OCI-LY3 (cell line): Measurements from ENCODE around the gene PRR14L.

ENCODE experiments used
- H2AFZ ChIP-seq: fragments of 200-600, 300-600 bp; shearing (Covaris generic); 2 replicates; pipeline ENCODE4 v1.6.0; 2014; ENCODE audit warnings: antibody characterized with exemption, low read depth, low read length
- H3K27ac ChIP-seq: fragments of 200-600, 300-600 bp; sonication (generic); 2 replicates; pipeline ENCODE4 v1.5.1; 2014; ENCODE audit warnings: mild to moderate bottlenecking, low read length, moderate library complexity, mixed read lengths
- H3K27me3 ChIP-seq: fragments of 200-600, 300-600 bp; sonication (generic); 2 replicates; pipeline ENCODE4 v1.6.1; 2014; ENCODE audit warnings: low read depth, low read length, mixed read lengths
- H3K36me3 ChIP-seq: fragments of 200-600, 300-600 bp; sonication (generic); replicated peaks from 2 replicates; pipeline ENCODE3; 2014; ENCODE audit warnings: low read depth, low read length, mixed read lengths
- H3K4me1 ChIP-seq: fragments of 300-600, 200-600 bp; sonication (generic); 2 replicates; pipeline ENCODE4 v1.6.1; 2014; ENCODE audit warnings: low read length, mixed read lengths
- H3K4me2 ChIP-seq: fragments of 200-600, 300-600 bp; sonication (generic); 2 replicates; pipeline ENCODE4 v1.6.1; 2014; ENCODE audit warnings: low read length, mixed read lengths
- H3K4me3 ChIP-seq: fragments of 300-600, 200-600 bp; sonication (generic); 2 replicates; pipeline ENCODE4 v1.5.1; 2014; ENCODE audit warnings: antibody characterized with exemption, mild to moderate bottlenecking, low read length, moderate library complexity
- H3K79me2 ChIP-seq: fragments of 300-600, 200-600 bp; shearing (Covaris generic); 2 replicates; pipeline ENCODE4 v1.6.1; 2014; ENCODE audit warnings: mild to moderate bottlenecking, low read length, mixed read lengths
- H3K9ac ChIP-seq: fragments of 300-600, 200-600 bp; shearing (Covaris generic); 2 replicates; pipeline ENCODE4 v1.6.0; 2014; ENCODE audit warnings: mild to moderate bottlenecking, low read length, moderate library complexity
- H3K9me3 ChIP-seq: fragments of 200-600, 300-600 bp; shearing (Covaris generic); 2 replicates; pipeline ENCODE4 v1.6.1; 2014; ENCODE audit warnings: low read length, mixed read lengths; ENCODE audit not compliant: insufficient read depth
- H4K20me1 ChIP-seq: fragments of 200-600, 300-600 bp; sonication (generic); 2 replicates; pipeline ENCODE4 v1.6.1; 2016; ENCODE audit warnings: low read length, mixed read lengths; ENCODE audit not compliant: insufficient read depth
- EZH2phosphoT487 ChIP-seq: fragments of 200-600 bp; shearing (Covaris generic); IDR thresholded peaks from 2 replicates; pipeline ENCODE4 v1.6.1; 2018; ENCODE audit warnings: antibody characterized with exemption, mixed run types, low read depth
- TF ChIP-seq, protein P1 (sequence below): fragments of 200-600, 300-600 bp; sonication (generic); IDR thresholded peaks from 2 replicates; pipeline ENCODE4 v1.5.1; 2014; ENCODE audit warnings: antibody characterized with exemption, low read length, low read depth

PRR14L gene

DNA sequence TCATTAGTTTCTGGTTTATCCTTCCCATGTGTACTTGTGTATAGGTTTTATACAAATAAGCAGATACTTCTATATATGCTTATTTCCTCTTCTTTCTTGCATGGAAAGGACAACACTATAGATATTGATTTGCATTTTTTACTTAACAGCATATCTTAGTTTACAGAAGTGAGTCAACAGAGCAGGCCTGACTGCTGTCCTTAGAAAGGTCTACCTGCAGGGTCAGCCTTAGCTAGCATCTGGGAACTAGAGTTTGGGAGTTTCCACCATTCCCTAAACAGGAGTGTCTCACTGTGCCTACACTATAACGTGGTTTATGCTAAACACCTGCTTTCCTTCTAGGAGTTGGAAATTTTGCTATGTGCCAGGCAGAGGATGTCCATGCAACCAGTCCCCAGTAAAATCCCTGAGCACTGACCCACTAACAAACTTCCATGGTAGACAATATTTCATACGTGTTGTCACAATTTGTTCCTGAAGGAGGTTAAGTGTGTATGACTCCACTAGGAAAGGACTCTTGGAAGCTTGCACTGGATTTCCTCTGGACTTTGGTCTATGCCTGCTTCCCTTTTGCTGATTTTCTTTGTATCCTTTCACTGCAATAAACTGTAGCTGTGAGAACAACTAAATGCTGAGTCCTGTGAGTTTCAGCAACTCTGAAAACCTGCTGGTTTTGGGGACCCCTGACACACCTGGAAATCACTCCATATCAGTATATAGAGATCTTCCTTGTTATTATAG, 17.7 kb downstream of the PRR14L start:
- Histone ChIP-seq H3K9me3 (no peaks in the 10 kb centered on the region), H3K36me3 (peaks cover 22% of the 10 kb centered on the region), H3K4me1 (no peaks in the 10 kb centered on the region), H3K27me3 (no peaks in the 10 kb centered on the region), H2AFZ (no peak overlapping the region), H3K27ac (no peak overlapping the region), H4K20me1 (peaks cover 41% of the 10 kb centered on the region), H3K79me2 (peaks cover 92% of the 10 kb centered on the region), H3K4me2 (no peak overlapping the region), H3K9ac (no peak overlapping the region), H3K4me3 (no peak overlapping the region)
- TF ChIP-seq, protein P1, sequence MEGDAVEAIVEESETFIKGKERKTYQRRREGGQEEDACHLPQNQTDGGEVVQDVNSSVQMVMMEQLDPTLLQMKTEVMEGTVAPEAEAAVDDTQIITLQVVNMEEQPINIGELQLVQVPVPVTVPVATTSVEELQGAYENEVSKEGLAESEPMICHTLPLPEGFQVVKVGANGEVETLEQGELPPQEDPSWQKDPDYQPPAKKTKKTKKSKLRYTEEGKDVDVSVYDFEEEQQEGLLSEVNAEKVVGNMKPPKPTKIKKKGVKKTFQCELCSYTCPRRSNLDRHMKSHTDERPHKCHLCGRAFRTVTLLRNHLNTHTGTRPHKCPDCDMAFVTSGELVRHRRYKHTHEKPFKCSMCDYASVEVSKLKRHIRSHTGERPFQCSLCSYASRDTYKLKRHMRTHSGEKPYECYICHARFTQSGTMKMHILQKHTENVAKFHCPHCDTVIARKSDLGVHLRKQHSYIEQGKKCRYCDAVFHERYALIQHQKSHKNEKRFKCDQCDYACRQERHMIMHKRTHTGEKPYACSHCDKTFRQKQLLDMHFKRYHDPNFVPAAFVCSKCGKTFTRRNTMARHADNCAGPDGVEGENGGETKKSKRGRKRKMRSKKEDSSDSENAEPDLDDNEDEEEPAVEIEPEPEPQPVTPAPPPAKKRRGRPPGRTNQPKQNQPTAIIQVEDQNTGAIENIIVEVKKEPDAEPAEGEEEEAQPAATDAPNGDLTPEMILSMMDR, result no peak
- no peak for TF ChIP-seq EZH2phosphoT487

DNA sequence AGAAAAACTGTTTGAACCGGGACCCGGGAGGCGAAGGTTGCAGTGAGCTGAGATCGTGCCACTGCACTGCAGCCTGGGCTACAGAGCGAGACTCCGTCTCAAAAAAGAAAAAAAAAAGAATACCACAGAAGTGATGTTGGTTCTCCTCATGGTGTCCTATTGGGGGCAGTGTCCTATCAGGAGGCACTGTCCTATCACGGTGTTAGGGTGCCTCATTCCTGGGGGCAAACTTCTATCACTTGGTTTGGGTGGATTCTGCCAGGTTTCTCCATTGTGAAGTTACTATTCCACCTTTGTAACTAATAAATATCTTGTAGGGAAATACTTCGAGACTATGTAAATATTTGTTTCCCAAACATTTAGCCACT, 19.6 kb downstream of the PRR14L start:
- Histone ChIP-seq H3K9ac (no peak overlapping the region), H3K27ac (no peak overlapping the region), H3K4me2 (no peak overlapping the region), H3K79me2 (peaks cover 89% of the 10 kb centered on the region), H3K9me3 (no peaks in the 10 kb centered on the region), H3K4me3 (no peak overlapping the region), H4K20me1 (peaks cover 43% of the 10 kb centered on the region), H3K4me1 (no peaks in the 10 kb centered on the region), H2AFZ (no peak overlapping the region), H3K27me3 (no peaks in the 10 kb centered on the region), H3K36me3 (peaks cover 20% of the 10 kb centered on the region)
- no peak for TF ChIP-seq EZH2phosphoT487
- TF ChIP-seq, protein P1, result peak; percentile 36

DNA sequence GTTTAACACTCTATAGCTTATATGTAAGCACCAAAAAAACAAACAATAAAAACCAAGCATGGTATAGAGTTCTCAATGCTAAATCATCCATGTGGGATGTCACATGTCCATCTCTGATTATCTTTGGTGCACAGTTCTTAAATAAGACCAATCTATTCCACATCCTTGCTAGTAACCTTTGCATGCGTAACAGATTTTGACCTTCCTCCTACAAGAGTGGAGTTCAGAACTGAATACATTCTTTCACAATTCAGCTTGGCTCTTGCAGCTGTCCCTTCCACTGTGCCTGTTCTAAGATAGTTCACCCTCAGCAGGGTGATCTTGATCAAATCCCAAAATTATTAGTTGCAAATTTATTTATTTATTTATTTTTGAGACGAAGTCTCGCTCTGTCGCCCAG, 21.1 kb downstream of the PRR14L start:
- TF ChIP-seq, protein P1, result no peak
- no peak for TF ChIP-seq EZH2phosphoT487
- peaks cover 74% of the 10 kb centered on the region for H3K79me2 ChIP-seq

DNA sequence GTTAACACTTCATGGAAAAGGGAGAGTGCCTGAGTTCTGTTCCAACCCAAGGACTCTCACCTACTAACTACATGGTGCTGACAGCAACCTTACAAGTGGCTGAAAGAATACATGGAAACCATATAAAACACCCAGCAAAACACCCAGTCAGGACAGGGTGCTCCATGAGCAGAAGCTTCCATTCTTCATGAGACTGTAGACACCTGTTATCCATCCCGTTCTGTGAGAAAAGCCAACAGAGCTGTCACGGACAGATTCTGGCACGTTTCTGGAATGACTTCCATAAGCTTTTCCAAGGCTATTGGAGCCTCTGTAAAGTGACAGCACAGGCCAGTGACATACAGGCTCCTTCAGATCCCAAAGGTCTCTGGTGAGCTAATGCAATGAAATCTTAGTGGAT, 23.2 kb downstream of the PRR14L start:
- Histone ChIP-seq H3K4me2 (no peak overlapping the region), H3K4me3 (no peak overlapping the region), H3K27ac (no peak overlapping the region), H3K4me1 (no peaks in the 10 kb centered on the region), H3K36me3 (peaks cover 19% of the 10 kb centered on the region), H3K79me2 (peaks cover 56% of the 10 kb centered on the region), H3K9me3 (no peaks in the 10 kb centered on the region), H2AFZ (no peak overlapping the region), H3K27me3 (no peaks in the 10 kb centered on the region), H4K20me1 (peaks cover 15% of the 10 kb centered on the region; the same call in 1 of the 2 replicates), H3K9ac (no peak overlapping the region)
- TF ChIP-seq, protein P1, result no peak
- TF ChIP-seq EZH2phosphoT487, result no peak

More for the DNA sequence above, 21.1 kb downstream of the PRR14L start:
- Histone ChIP-seq H3K27me3 (no peaks in the 10 kb centered on the region), H3K4me2 (no peak overlapping the region), H3K9me3 (no peaks in the 10 kb centered on the region), H3K36me3 (peaks cover 18% of the 10 kb centered on the region), H3K4me1 (no peaks in the 10 kb centered on the region), H2AFZ (no peak overlapping the region), H4K20me1 (peaks cover 32% of the 10 kb centered on the region), H3K27ac (no peak overlapping the region), H3K4me3 (no peak overlapping the region), H3K9ac (no peak overlapping the region)
